Activated CD8-positive, alpha-beta memory T cell treated with anti-CD3 and anti-CD28 coated beads, Interleukin-2, amount 50 U/mL, for 24 hours (primary cell): Measurements from ENCODE around the gene IRAK4.

Experiments used
- DNase-seq: peaks from one replicate; pipeline ENCODE4 v3.0.0-alpha.2; 2020; ENCODE audit errors: extremely low read depth

The IRAK4 gene

GRCh38 chr12:43836475-43836989 lies 77.8 kb downstream of the IRAK4 start:
- no peak for DNase-seq
